Suppressor macrophage (primary cell): ENCODE results near the gene SPATA31A7.
"Not testable (repeated sequence)": the region's sequence is repeated elsewhere in the genome, so short reads cannot be mapped to it uniquely, and the experiment has no call there.

ENCODE experiments used
- DNase-seq, 4 experiments: peaks; one replicate each; pipeline ENCODE4 v3.0.0-alpha.2; 2020 to 2022
- total RNA-seq, 17 experiments: gene quantifications; one replicate each; lab custom pipeline; 2026; ENCODE audit warnings: mixed read lengths in 6 of 17, inconsistent platforms in 3 of 17; lab: John Stamatoyannopoulos, UW

The SPATA31A7 gene
- total RNA-seq: 0 to 0.55 (median 0) reads per million in 17 experiments

GRCh38 chr9:61189736-61190135 lies at the start of gene SPATA31A7:
Gene SPATA31A7, plus strand, starts transcription at chr9:61190036. Its CDS starts 29 bp downstream, at chr9:61190065.
- not testable (repeated sequence) for DNase-seq

DNA sequence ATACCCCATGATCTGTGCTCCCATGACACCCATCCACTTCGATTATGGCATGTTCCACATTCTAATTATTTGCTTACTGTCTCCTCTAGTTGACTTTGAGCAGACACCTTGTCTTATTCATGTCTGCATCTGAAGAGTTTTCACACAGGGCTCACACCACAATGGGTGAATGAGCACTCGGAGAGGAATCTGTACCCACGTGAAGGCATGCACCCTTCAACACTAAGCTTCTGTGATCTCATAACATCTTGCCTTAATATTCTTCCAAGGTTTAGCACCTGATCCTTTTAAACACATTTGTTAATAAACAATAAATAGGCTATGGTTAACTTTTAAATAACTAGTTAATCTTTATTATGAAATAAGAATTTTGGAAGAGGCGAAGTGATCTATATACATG lies 36.6 kb downstream of the SPATA31A7 start:
- DNase-seq: not testable (repeated sequence)
